C4-2B (cell line): ENCODE results near the gene C3orf18.

Experiments
- H3K27ac ChIP-seq: fragments of 450-650 bp; 2 replicates; pipeline ENCODE4 v1.5.1; 2017
- CTCF ChIP-seq: fragments of 450-650 bp; conservative IDR thresholded peaks from 2 replicates; pipeline ENCODE4 v1.5.1; 2017; ENCODE audit warnings: mild to moderate bottlenecking
- ZFX ChIP-seq: fragments of 450-650 bp; IDR thresholded peaks from 2 replicates; pipeline ENCODE4 v1.6.1; 2017

C3orf18 gene

GRCh38 chr3:50592568-50592967 is 25.0 kb upstream of the C3orf18 start:
- TF ChIP-seq CTCF (no peak), ZFX (no peak)

GRCh38 chr3:50591196-50591741 is 23.7 kb upstream of the C3orf18 start:
- TF ChIP-seq CTCF (no peak), ZFX (no peak)
- no peak overlapping the region for H3K27ac ChIP-seq

More at GRCh38 chr3:50592568-50592967, 25.0 kb upstream of the C3orf18 start:
- no peak overlapping the region for H3K27ac ChIP-seq

GRCh38 chr3:50588759-50589433 is 21.3 kb upstream of the C3orf18 start:
- no peak overlapping the region for H3K27ac ChIP-seq

GRCh38 chr3:50587806-50588758 is 20.5 kb upstream of the C3orf18 start:
- H3K27ac ChIP-seq: no peak overlapping the region
- TF ChIP-seq CTCF (no peak), ZFX (no peak)

More at GRCh38 chr3:50588759-50589433, 21.3 kb upstream of the C3orf18 start:
- TF ChIP-seq ZFX: no peak
- TF ChIP-seq CTCF: no peak

- no peak overlapping the region for H3K27ac ChIP-seq
- TF ChIP-seq ZFX: no peak
- no peak for TF ChIP-seq CTCF
These were observed 19.8 kb upstream of the C3orf18 start for GRCh38 chr3:50587373-50587772.

GRCh38 chr3:50586763-50587070 is 19.2 kb upstream of the C3orf18 start:
- TF ChIP-seq CTCF (no peak), ZFX (no peak)
- H3K27ac ChIP-seq: no peak overlapping the region
